ENCODE data around the gene UROS. TPM values are rescaled to one million over a fixed set of nuclear protein-coding genes. Genes with fewer than 3 reads are reported as not detected.

Gene UROS
- total RNA-seq, 6 donors from 2014 or later: 26.3 to 48.0 (median 37.2) TPM

GRCh38 chr10:125774581-125775191 lies 48.4 kb downstream of the UROS start:
- Histone ChIP-seq H3K27me3 (no peaks in the 10 kb centered on the region), H3K4me1 (no peaks in the 10 kb centered on the region), H3K4me3 (no peak overlapping the region), H3K36me3 (no peaks in the 10 kb centered on the region), H3K9me3 (no peaks in the 10 kb centered on the region), H3K27ac (no peak overlapping the region)
- peak in 1 of 2 donors; percentile 76 for DNase-seq
- TF ChIP-seq POLR2A (IDR thresholded peaks at IDR 0.05): no peak
- TF ChIP-seq, protein P1, sequence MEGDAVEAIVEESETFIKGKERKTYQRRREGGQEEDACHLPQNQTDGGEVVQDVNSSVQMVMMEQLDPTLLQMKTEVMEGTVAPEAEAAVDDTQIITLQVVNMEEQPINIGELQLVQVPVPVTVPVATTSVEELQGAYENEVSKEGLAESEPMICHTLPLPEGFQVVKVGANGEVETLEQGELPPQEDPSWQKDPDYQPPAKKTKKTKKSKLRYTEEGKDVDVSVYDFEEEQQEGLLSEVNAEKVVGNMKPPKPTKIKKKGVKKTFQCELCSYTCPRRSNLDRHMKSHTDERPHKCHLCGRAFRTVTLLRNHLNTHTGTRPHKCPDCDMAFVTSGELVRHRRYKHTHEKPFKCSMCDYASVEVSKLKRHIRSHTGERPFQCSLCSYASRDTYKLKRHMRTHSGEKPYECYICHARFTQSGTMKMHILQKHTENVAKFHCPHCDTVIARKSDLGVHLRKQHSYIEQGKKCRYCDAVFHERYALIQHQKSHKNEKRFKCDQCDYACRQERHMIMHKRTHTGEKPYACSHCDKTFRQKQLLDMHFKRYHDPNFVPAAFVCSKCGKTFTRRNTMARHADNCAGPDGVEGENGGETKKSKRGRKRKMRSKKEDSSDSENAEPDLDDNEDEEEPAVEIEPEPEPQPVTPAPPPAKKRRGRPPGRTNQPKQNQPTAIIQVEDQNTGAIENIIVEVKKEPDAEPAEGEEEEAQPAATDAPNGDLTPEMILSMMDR (IDR thresholded peaks at IDR 0.05): no peak
- TF ChIP-seq POLR2AphosphoS5 (IDR thresholded peaks at IDR 0.05): no peak
- no peak for TF ChIP-seq EP300 (IDR thresholded peaks at IDR 0.05)
- ATAC-seq (ENCODE audit: low FRiP score in 2 of 2): peak in 1 of 2 donors; percentile 13
- 92 to 94% methylated on average over 29 to 31 of the region's 32 CpGs for WGBS, 2 donors

DNA sequence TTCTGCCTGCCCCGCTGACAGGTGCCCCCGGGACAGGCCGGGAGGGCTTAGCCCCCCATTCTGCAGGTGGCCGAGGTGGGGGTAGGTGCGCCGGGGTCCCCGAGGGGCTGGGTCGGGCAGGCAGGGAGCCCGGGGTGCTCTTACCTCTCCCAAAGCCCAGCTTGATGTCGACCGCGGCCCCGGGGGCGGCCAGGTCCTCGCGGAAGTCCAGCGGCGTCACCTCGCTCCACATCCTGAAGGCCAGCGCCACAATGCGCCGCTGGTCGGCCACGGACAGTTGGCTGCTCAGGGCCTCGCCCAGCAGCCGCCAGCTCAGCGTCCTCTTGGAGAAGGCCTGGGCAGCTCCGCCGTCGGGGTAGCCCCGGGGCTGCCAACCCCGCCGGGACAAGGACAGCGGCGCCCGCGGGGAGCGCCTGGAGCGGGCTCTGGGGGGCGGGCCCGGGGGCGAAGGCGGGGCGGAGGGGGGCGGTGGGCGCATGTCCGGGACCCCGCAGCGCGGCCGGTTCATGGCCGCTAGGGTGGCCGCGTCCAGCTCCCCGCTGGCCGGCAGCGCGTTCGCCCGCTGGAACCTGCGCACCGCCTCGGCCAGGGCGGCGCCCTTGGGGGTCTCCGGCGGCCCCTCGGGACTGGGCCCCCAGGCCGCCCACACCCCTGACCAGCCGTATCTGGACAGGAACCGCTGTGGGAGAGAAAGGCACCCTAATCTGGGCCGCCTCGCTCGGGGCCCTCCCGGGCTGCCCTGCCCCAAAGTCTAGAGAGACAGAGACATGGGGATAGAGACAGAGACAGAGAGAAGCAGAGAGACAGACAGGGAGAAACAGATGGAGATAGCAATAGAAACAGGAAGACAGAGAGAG lies 49.1 kb downstream of the UROS start:
- Histone ChIP-seq H3K9me3 (no peaks in the 10 kb centered on the region), H3K27ac (no peak overlapping the region), H3K4me1 (no peaks in the 10 kb centered on the region), H3K27me3 (no peaks in the 10 kb centered on the region), H3K36me3 (no peaks in the 10 kb centered on the region), H3K4me3 (peak overlapping the region in 1 of 4 donors; percentile 10)
- 62 to 92% methylated on average over 12 to 18 of the region's 75 CpGs for WGBS, 2 donors
- no peak for ATAC-seq (ENCODE audit: low FRiP score in 2 of 2)
- DNase-seq: peak in 1 of 2 donors; percentile 82
- TF ChIP-seq, protein P1 (IDR thresholded peaks at IDR 0.05): no peak
- TF ChIP-seq EP300 (IDR thresholded peaks at IDR 0.05) (no peak), POLR2A (IDR thresholded peaks at IDR 0.05) (no peak), POLR2AphosphoS5 (IDR thresholded peaks at IDR 0.05) (no peak)

DNA sequence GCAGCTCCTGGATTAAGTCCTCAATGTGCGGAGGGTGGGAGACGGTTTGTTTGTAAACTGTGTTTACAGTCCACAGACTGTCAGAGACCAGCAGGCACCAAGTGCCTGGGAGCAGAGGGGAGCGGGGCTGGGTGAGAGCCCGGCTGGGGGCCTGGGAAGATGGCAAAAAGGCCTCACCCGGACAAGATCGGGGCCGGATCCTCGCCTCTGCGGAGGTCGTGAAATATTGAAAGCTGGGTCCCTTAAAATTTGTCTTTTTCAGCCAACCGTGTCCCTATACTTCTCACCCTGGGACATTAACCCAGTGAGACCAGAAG lies 50.2 kb downstream of the UROS start:
- Histone ChIP-seq H3K9me3 (no peaks in the 10 kb centered on the region), H3K27ac (no peak overlapping the region), H3K27me3 (no peaks in the 10 kb centered on the region), H3K4me3 (no peak overlapping the region), H3K4me1 (no peaks in the 10 kb centered on the region), H3K36me3 (no peaks in the 10 kb centered on the region)
- 94% methylated on average over 11 of the region's 11 CpGs for WGBS, 2 donors
- ATAC-seq (ENCODE audit: low FRiP score in 2 of 2) (no peak), DNase-seq (no peak)
- TF ChIP-seq POLR2AphosphoS5 (IDR thresholded peaks at IDR 0.05) (no peak), EP300 (IDR thresholded peaks at IDR 0.05) (no peak), POLR2A (IDR thresholded peaks at IDR 0.05) (no peak)
- TF ChIP-seq, protein P1 (IDR thresholded peaks at IDR 0.05): no peak

DNA sequence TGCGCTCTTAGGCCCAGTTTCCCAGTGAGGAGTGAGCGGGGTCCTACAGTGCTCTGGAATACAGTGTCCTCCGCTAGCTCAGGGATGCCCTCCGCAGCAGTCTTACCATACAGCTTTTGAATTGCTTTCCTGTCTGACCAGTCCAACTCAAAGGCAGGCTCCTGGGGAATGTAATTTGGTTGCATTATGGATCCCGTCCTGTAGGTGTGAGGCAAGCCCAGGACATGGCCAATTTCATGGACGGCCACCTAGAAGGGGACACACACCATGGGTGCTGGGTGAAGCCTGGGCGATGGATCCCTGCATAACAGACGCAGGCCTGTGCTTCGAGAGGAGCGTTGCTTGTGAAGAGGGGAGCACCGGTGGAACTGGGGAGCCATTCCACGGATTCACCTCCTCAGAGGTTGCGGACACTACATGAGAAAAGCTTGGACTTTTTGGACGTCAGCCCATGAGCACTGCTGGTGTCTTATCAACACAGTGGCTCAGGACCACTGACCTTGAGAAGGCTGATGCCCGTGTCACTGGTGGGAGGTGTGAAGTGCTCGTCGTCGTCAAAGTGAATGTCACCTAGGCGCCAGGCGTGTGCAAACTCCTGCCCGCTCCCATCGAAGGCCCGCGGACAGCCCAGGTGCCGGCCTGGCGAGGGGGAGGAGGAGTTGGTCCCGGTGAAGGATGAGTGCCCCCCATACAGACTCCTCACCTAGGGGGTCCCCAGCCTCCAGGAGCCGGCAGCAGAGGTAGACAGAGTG lies 50.8 kb downstream of the UROS start:
- H3K27me3 ChIP-seq: no peaks in the 10 kb centered on the region
- 85 to 96% methylated on average over 10 to 28 of the region's 28 CpGs for WGBS, 2 donors
- no peaks in the 10 kb centered on the region for H3K36me3 ChIP-seq
- H3K4me3 ChIP-seq: no peak overlapping the region
- DNase-seq: no peak
- H3K4me1 ChIP-seq: no peaks in the 10 kb centered on the region
- no peak for ATAC-seq (ENCODE audit: low FRiP score in 2 of 2)
- H3K27ac ChIP-seq: no peak overlapping the region
- no peaks in the 10 kb centered on the region for H3K9me3 ChIP-seq
- no peak for TF ChIP-seq POLR2A (IDR thresholded peaks at IDR 0.05)
- no peak for TF ChIP-seq EP300 (IDR thresholded peaks at IDR 0.05)
- no peak for TF ChIP-seq POLR2AphosphoS5 (IDR thresholded peaks at IDR 0.05)
- TF ChIP-seq, protein P1 (IDR thresholded peaks at IDR 0.05): no peak

Data from upper lobe of left lung (tissue), 6 donors.